OCI-LY7 (cell line): ENCODE results near the gene MISP.

Experiments
- CTCF ChIP-seq: fragments of 200-600 bp; sonication (generic); conservative IDR thresholded peaks from 2 replicates; pipeline ENCODE4 v1.5.1; 2014; ENCODE audit warnings: mild to moderate bottlenecking, antibody characterized with exemption, low read length, moderate library complexity, mixed read lengths
- EZH2phosphoT487 ChIP-seq: fragments of 200-600 bp; sonication (generic); IDR thresholded peaks from 2 replicates; pipeline ENCODE4 v1.6.1; 2018; ENCODE audit warnings: low read depth, borderline replicate concordance, mild to moderate bottlenecking, mixed run types, antibody characterized with exemption, low read length, moderate library complexity, mixed read lengths

DNA sequence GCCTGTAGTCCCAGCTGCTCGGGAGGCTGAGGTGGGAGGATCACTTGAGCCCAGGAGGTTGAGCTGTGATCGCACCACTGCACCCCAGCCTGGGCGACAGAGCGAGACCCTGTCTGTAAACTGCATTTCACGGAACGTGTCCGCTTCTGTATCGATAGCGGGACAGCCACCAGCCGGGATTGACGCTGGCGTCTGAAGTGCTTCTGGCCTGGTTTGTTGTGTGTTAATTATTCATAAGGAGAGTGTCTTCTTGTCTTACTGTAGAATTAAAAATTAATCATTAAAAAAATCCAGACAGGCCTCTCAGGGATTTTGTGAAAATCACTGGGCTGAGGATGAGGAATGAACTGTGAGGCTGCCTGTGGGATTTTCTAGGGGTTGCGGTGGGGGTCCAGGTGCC is 16.2 kb upstream of the MISP start:
- TF ChIP-seq CTCF (no peak), EZH2phosphoT487 (no peak)
